Stimulated activated naive CD8-positive, alpha-beta T cell treated with anti-CD3 and anti-CD28 coated beads, Interleukin-15, amount 100 ng/mL, for 72 hours (primary cell): ENCODE measurements around the gene PARP3.

Experiments
- ATAC-seq: fragments of 150-1000 bp; cut with Tn5 transposase; 2 replicates; pipeline ENCODE4 v1.10.0; 2021; ENCODE audit warnings: mild to moderate bottlenecking, moderate library complexity
- DNase-seq, 2 donors: peaks; one replicate each; pipeline ENCODE4 v3.0.0; 2021 to 2022
- H3K27ac Mint-ChIP-seq, 2 donors: one replicate each; pipeline ENCODE4 v1.8.0; 2022; ENCODE audit warnings: mild to moderate bottlenecking in 2 of 2, mixed read lengths in 2 of 2, moderate library complexity in 2 of 2
- H3K27me3 Mint-ChIP-seq: one replicate; pipeline ENCODE4 v1.8.0; 2022; ENCODE audit warnings: mixed read lengths
- H3K4me1 Mint-ChIP-seq: one replicate; pipeline ENCODE4 v1.8.0; 2022; ENCODE audit warnings: mild to moderate bottlenecking, mixed read lengths
- H3K4me3 Mint-ChIP-seq, 2 donors: one replicate each; pipeline ENCODE4 v1.8.0; 2022; ENCODE audit warnings: mild to moderate bottlenecking in 2 of 2, mixed read lengths in 2 of 2, moderate library complexity in 1 of 2
- H3K9me3 Mint-ChIP-seq, 2 donors: one replicate each; pipeline ENCODE4 v1.8.0; 2022; ENCODE audit warnings: mixed read lengths in 2 of 2

Gene PARP3

DNA sequence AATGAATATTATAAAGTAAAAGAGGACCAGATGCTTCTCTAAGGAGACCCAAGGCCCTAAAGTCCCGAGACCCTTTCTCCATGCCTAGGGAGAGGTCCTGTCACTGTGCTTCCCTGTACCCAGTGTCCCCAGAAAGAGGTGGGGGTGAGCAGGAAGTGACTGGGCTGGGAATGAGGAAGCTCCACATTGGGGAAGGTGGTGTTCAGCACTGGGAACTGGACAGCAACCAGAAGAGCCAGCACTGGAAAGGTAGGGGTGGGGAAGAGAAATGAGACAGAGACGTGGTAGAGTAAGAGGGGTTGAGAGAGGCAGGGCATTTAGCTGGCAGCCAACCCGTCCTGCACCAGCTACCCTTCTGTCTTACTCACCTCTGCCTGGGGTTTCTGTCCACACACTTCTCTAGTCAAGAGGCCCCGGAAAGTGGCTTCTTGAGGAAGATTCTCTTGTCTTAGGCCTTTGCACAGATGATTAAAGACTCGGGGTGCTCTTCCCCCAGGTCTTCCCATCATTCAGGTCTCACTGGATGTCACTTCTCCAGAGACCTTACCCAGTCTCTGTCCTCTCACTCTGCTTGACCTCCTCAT is 12.7 kb upstream of the PARP3 start:
- ATAC-seq (no peak), DNase-seq (no peak)
- no peak overlapping the region for H3K27ac Mint-ChIP-seq
- no peaks in the 10 kb centered on the region for H3K9me3 Mint-ChIP-seq
- H3K4me1 Mint-ChIP-seq, result no peaks in the 10 kb centered on the region
- no peaks in the 10 kb centered on the region for H3K27me3 Mint-ChIP-seq
- H3K4me3 Mint-ChIP-seq, result no peak overlapping the region

DNA sequence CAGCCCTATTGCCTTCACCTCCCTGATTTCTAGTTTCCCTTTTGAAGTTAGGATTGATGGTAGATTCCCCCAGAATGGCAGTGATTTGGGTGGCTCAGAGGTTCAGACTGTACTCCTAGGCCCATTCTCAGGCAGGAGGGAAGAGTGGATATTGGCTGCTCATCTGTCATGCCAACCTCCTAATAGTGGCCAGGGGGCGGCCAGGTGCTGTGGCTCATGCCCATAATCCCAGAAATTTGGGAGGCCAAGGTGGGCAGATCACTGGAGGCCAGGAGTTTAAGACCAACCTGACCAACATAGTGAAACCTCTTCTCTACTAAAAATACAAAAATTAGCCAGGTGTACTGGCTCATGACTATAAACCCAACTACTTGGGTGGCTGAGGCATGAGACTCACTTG is 11.7 kb upstream of the PARP3 start:
- ATAC-seq (no peak), DNase-seq (no peak)
- Mint-ChIP-seq H3K4me3 (no peak overlapping the region), H3K27me3 (no peaks in the 10 kb centered on the region), H3K9me3 (no peaks in the 10 kb centered on the region), H3K27ac (no peak overlapping the region), H3K4me1 (no peaks in the 10 kb centered on the region)

DNA sequence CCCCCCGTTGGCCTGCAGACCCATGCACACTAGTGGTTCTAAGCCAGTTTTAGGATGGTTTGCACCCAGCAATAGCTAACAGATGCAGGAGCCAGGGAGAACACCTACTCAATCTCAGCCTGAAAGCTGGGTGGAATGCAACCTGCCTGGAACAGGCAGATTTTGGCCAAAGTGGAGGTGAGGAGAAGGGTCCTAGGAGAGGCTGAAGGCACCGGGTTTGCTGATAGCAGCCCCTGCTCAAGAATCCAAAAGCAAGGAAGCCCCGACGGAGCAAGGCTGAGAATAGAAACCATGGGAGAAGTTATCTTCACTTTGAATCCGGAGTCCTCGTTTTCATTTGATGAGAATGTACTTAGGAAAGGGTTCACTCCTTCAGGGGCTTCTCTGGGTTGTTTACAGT is 10.4 kb upstream of the PARP3 start:
- H3K27me3 Mint-ChIP-seq, result no peaks in the 10 kb centered on the region
- H3K4me1 Mint-ChIP-seq, result no peaks in the 10 kb centered on the region
- DNase-seq (no peak), ATAC-seq (no peak)
- H3K9me3 Mint-ChIP-seq, result no peaks in the 10 kb centered on the region
- no peak overlapping the region for H3K4me3 Mint-ChIP-seq
- no peak overlapping the region for H3K27ac Mint-ChIP-seq

DNA sequence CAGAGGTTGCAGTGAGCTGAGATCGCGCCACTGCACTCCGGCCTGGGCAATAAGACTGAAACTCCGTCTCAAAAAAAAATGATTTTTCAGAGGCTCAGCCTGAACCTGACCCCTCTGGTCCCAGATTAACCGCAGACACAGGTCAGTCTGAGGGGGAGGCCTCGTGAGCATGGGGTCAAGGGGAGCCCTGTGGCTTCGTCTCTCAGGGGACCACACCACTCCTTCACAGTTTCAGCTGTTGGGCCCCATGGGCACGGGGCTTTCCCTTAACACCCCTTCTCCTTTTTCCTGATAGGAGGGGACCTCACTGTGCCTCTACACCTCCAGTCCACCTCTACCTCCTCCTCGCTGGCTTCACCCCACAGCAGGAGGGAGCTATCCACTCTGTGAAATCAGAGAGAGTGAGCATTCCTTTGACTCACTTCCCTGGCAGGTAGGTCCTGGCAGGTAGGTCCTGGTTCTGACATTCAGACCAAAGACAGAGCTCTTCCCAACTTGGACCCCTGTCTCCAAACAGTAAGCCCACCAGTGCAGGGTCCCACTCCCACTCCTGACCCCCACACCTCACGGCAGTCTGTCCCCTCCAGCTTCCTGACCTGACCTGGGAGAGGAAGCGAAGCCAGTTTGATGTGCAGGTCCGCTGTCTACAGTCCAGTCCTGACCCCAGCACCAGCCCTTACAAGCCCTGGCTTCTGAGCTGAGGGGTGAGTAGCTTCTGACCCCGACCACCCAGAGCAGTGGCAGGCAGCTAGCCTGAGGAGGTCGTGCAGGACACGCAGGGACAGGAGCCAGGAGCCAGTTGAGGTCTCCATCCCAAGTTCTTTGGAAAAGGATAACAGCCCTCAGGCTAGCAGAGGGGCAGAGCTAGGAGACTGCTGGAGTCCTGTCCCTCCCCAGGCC is 9.4 kb upstream of the PARP3 start:
- ATAC-seq (no peak), DNase-seq (no peak)
- Mint-ChIP-seq H3K27me3 (no peaks in the 10 kb centered on the region), H3K9me3 (no peaks in the 10 kb centered on the region), H3K27ac (no peak overlapping the region), H3K4me3 (no peak overlapping the region), H3K4me1 (peaks cover 7% of the 10 kb centered on the region)

DNA sequence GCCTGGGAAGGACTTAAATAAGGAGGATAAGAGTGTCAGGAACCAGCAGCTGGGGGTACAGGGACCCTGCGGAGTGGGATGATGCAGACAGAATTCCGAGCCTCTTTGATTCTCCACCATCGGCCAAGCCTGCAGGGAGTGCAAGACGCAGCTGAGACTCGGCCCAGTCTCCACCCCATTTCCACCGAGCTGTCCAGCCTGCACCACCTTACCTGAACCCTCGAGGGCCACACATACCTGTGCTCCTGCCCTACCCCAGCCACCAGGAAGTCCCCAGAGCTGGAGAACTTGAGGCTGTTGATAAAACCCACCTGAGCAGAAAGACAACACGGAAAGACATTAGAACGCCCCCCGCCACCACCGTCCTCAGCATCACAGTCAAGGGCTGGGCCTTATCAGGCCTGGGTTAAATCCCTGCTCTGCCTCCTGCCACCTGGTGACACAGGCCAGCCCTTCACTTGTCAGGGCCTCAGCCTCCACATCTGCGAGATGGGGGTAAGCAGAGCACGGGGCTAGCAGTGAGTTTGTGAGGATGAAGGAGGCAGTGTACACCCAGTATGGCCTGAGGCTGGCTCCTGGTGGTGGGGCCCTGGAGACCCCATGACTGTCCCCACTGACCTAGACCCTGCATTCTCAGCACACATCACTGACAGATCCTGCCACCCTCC is 8.6 kb upstream of the PARP3 start:
- Mint-ChIP-seq H3K4me1 (peaks cover 16% of the 10 kb centered on the region), H3K4me3 (no peak overlapping the region), H3K27me3 (no peaks in the 10 kb centered on the region), H3K27ac (peak overlapping the region in 1 of 2 donors; percentile 72), H3K9me3 (no peaks in the 10 kb centered on the region)
- ATAC-seq, result no peak
- no peak for DNase-seq

DNA sequence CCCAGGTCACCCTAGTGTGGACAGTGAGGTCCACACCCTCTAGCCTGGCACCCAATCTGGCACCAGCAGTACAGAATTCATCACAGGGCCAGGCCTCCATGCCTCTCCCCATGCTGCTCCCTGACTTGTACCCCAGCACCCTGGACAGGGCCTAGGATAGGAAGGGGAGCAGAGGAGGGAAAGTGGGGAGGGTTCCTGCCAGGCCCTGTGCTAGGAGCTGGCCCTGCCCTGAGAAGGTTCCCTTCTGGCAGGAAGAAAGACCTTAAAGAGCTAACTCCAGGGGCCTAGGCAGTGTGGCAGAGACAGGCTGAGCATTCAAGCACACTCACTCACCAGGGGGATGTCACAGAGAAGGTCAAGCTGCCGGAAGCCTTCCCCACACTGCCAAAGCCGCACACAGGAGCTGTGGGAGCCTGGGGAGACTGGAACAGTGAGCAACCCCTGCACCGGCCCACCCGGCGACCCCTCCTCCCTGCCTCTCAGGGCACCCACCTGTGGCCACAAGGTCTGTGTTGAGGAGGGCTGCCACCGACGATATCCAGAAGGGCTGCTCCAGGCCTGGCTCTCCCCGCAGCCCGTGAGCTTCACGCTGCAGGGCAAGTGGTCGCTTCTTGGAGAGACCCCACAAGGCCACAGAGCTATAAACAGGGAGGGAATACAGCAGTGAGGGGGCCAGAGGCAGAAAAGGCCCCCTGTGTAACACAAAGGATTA is 7.9 kb upstream of the PARP3 start:
- H3K4me3 Mint-ChIP-seq, result no peak overlapping the region
- no peaks in the 10 kb centered on the region for H3K9me3 Mint-ChIP-seq
- H3K27ac Mint-ChIP-seq, result peak overlapping the region in 1 of 2 donors; percentile 49
- no peak for DNase-seq
- H3K4me1 Mint-ChIP-seq, result peaks cover 23% of the 10 kb centered on the region
- H3K27me3 Mint-ChIP-seq, result no peaks in the 10 kb centered on the region
- ATAC-seq, result no peak

DNA sequence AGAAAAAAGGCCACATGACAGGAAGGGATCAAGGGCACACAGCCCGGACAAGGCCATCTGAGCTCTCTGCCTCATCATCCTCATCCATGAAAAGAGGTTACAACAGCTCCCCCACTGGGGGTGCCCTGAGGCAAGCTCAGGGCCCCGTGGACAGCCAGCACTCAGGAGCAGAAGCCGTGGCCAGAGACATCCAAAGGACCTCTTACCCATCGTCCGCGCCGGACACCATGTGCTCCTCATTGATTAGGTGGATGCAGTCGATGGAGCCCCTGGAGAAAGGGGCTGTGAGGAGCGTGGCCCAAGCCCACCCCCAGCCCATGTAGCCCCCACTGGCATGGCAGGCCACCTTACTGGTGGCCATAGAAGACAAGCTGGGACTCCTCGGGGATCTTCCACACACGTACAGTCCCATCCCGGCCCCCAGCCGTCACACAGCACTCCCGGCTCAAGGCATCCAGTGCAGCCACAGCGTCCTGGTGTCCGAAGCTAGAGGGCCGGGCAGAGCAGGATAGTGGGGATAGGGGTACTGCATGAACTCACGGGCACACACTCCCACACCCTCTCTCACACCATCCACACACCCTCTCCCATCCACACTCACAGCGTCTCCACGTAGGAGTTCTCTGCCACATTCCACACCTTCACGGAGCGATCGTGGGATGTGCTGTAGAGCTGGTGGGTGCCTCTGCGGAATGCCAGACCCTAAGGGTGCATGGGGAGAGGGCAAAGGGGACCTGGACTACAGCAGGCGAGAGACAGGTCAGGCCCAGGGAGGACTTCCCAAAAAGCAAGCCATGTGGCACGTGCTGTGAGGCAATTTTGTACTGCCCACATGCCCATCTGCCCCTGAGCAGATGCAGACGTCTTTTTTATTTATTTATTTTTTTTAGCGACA is 6.9 kb upstream of the PARP3 start:
- peak overlapping the region in 1 of 2 donors; percentile 27 for H3K27ac Mint-ChIP-seq
- H3K9me3 Mint-ChIP-seq, result no peaks in the 10 kb centered on the region
- DNase-seq (no peak), ATAC-seq (no peak)
- H3K4me3 Mint-ChIP-seq, result no peak overlapping the region
- peaks cover 33% of the 10 kb centered on the region for H3K4me1 Mint-ChIP-seq
- no peaks in the 10 kb centered on the region for H3K27me3 Mint-ChIP-seq

DNA sequence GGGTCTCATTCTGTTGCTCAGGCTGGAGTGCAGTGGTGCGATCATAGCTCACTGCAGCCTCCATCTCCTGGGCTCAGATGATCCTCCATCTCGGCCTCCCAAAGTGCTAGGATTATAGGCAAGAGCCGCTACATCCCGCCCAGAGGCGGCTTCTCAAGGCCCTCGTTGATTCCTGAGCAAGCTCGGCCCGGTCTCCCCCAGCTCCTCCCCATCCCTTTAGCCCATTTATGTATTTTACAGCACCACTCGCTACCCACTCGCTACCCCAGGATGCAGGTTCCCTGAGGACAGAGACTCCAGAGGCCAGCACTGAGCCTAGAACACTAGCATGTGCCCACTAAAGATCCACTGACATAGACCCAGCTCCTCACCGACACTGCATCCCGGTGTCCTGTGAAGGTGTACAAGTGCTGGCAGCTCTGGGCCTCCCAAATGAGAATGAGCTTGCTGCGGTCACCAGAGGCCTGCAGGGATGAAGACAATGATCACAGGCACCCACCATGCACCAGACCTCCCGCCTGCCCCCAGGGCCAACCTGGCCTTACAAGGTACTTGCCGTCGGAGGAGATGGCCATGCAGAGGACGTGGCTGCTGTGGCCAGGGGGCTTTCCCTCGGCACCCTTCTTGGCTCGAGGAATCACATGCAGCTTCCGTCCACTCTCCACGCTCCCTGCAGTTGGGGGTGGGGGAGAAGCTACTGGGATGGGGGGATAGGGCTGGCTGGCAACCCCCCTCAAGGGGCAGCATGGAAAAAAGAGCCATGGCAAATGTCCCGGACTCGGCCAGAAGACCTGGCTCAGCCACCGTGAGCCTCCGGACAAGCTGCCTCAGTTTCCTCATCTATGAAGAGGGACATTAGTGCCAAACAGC is 6.0 kb upstream of the PARP3 start:
- Mint-ChIP-seq H3K4me1 (peaks cover 41% of the 10 kb centered on the region), H3K9me3 (no peaks in the 10 kb centered on the region), H3K27me3 (no peaks in the 10 kb centered on the region), H3K27ac (no peak overlapping the region), H3K4me3 (no peak overlapping the region)
- DNase-seq, result no peak
- ATAC-seq, result no peak

DNA sequence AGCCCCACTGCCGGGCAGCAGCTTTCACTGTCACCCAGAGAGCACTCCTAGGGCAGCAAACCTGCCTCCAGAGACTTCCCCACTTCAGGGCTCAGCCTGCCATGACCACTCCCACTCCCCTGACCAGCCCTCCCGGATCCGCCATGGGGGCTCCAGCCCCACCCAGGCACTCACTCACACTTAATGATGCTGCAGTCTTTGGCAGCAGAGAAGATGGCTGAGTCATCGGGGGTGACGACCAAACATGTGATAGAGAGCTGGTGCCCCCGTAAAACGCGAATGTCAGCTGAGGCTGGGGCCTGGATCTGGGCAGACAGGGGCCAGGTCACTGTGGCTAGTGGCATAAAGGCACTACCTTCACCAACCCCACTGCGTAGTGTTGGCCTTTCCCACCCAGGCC is 5.1 kb upstream of the PARP3 start:
- ATAC-seq (no peak), DNase-seq (no peak)
- Mint-ChIP-seq H3K27me3 (no peaks in the 10 kb centered on the region), H3K4me3 (no peak overlapping the region), H3K4me1 (peaks cover 43% of the 10 kb centered on the region), H3K9me3 (no peaks in the 10 kb centered on the region), H3K27ac (no peak overlapping the region)

DNA sequence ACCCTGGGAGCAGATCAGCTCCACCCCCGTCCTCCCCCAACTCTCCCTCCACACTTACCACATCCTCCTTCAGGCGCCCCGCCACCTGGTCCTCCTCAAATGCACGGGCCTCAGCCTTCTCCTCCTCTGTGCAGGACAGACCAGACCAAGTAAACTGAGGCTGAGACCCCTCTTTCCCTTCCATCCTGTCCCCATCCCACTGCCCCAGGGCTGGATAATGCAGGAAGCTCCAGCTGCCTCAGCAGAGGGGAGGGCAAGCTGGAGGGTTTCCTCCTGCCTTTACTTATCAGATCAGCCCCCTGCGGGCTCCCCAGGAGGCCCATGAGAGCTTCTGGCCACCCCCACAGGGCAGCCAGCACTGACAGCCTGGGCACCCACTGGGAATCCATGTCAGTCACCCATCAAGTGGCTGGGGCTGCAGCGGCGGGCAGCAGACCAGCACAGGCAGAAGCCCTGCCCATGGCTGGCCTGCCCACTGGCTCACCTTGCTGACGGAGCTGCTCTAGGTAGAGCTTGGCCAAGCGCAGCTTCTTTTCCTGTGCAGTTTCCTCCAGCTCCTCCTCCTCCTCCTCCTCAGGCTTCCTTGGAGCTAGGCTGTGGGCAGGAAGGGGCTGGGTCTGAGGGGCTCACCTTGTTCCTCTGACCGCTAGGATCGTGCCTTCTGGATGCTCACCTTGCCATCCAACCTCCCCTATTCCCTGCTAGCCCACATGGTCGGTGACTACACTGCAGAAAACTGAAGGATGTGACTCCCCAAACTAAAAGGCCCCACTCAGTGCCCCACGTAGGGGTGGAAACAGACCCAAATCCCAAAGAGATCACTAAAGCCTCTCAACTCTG is 4.3 kb upstream of the PARP3 start:
- H3K4me1 Mint-ChIP-seq, result peaks cover 51% of the 10 kb centered on the region

DNA sequence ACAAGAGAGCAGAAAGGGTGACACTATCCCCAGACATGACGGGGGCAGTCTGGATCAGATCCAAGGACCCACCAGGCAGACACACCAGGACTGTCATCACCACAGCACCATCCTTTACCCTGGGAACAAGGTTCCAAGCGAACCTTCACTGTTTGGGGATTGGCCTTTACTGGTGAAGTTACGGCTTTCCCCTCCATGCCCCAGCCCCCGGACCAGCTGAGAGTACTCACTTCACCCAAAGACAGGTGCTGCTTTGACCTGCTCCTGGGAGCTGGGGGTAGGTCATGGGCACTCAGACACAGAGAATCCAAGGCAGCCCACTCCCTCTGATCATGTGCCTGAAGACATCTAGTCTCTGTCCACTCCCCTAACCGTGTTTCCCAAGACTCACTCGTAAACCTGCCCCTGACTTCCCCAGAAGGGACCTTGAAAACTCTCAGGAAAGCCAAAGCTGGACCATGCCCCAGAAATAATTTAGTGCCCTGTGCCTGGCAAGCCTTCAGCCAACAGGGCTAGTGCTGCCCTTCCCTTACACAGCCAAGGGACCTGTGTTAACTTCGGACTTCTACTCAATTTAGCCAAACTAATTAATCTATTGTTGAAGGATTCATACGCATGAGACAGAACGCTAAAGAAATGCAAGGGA is 3.3 kb upstream of the PARP3 start:
- ATAC-seq (no peak), DNase-seq (no peak)
- no peaks in the 10 kb centered on the region for H3K27me3 Mint-ChIP-seq
- peak overlapping the region in 1 of 2 donors; percentile 18 for H3K4me3 Mint-ChIP-seq
- peak overlapping the region; percentile 26 to 84 for H3K27ac Mint-ChIP-seq
- peaks cover 56% of the 10 kb centered on the region for H3K4me1 Mint-ChIP-seq
- H3K9me3 Mint-ChIP-seq, result no peaks in the 10 kb centered on the region

More for the DNA sequence above, 4.3 kb upstream of the PARP3 start:
- ATAC-seq (no peak), DNase-seq (no peak)
- no peaks in the 10 kb centered on the region for H3K27me3 Mint-ChIP-seq
- H3K27ac Mint-ChIP-seq, result peak overlapping the region; percentile 44 to 84
- H3K4me3 Mint-ChIP-seq, result no peak overlapping the region
- H3K9me3 Mint-ChIP-seq, result no peaks in the 10 kb centered on the region

DNA sequence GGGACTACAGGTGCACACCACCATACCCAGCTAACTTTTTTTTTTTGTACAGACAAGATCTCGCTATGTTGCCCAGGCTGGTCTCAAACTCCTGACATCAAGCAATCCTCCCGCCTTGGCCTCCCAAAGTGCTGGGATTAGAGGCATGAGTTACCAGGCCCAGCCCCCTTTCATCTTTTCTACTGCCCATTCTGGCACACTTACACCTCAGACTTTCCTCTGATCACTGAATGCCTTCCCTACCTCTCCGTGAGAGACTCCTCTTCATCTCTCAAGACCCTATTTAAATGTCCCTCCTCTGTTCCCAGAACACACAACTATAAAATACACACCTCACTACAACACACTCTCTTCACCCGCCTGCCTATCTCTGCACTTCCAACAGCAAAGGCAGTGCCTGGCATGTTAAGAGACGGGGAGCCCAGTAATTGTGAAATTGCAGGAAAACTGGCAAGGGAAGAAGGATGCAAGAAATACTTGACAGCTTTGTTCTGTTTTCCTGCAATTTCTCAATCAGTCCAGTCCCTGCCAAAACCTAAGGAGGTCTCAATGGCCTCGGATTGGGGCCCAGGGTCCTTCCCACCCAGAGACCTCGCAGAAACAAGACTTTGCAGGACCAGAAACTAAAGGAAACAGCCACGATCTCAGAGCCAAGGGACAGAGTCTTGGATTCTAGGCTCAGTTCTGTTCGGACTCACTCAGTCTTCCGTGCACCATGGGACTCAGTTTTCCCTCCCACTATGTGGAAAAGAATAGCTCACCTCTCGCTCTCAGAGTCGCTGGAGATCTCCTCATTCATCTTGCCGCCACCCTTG is 1.3 kb upstream of the PARP3 start:
- DNase-seq, result peak in 1 of 2 donors; percentile 8
- Mint-ChIP-seq H3K27me3 (no peaks in the 10 kb centered on the region), H3K4me3 (peak overlapping the region; percentile 82 to 91), H3K4me1 (peaks cover 56% of the 10 kb centered on the region), H3K27ac (peak overlapping the region; percentile 28 to 83), H3K9me3 (no peaks in the 10 kb centered on the region)
- no peak for ATAC-seq
